ENCODE data around the gene DEFB129. TPM values are rescaled to one million over a fixed set of nuclear protein-coding genes. Genes with fewer than 3 reads are reported as not detected.
A peak's percentile ranks its signal among the peaks of the same experiment; 100 is the strongest.
"Not testable (repeated sequence)": the region's sequence is repeated elsewhere in the genome, so short reads cannot be mapped to it uniquely, and the experiment has no call there.

DEFB129 gene, protein sequence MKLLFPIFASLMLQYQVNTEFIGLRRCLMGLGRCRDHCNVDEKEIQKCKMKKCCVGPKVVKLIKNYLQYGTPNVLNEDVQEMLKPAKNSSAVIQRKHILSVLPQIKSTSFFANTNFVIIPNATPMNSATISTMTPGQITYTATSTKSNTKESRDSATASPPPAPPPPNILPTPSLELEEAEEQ
- not detected in 2 replicates for total RNA-seq

DNA sequence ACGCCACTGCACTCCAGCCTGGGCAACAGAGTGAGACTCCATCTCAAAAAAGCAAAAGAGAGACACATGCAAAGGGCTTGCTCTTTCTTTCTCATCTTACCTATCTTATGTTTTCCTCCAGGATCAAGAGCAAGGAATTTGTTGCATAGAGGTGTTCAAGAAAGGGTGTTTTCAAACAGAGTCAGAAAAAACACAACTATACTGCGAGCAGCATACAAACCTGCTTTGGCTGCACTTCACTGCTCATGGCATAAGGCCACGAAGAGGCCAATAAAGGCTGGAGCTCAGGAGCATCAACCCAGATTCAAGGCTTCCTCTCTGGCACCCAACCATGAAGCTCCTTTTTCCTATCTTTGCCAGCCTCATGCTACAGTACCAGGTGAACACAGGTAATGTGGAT lies at the start of gene DEFB129:
Gene DEFB129, plus strand, starts transcription at position 301 of the 400 bp plus-strand sequence. Its CDS starts 31 bp downstream, at position 332.
- DNase-seq (ENCODE audit: low read depth, low spot score), result no peak

GRCh38 chr20:184288-184687 lies 42.8 kb upstream of the DEFB129 start:
- no peak for DNase-seq (ENCODE audit: low read depth, low spot score)

GRCh38 chr20:187733-188132 lies 39.3 kb upstream of the DEFB129 start:
- no peak for DNase-seq (ENCODE audit: low read depth, low spot score)

GRCh38 chr20:189611-190010 lies 37.4 kb upstream of the DEFB129 start, which contains the start of gene DEFB128:
Gene DEFB128 (minus strand): TSS chr20:189711. CDS start chr20:189623, 88 bp downstream.
- no peak for DNase-seq (ENCODE audit: low read depth, low spot score)

- no peak for DNase-seq (ENCODE audit: low read depth, low spot score)
Measured at GRCh38 chr20:198225-198624, 28.8 kb upstream of the DEFB129 start.

DNA sequence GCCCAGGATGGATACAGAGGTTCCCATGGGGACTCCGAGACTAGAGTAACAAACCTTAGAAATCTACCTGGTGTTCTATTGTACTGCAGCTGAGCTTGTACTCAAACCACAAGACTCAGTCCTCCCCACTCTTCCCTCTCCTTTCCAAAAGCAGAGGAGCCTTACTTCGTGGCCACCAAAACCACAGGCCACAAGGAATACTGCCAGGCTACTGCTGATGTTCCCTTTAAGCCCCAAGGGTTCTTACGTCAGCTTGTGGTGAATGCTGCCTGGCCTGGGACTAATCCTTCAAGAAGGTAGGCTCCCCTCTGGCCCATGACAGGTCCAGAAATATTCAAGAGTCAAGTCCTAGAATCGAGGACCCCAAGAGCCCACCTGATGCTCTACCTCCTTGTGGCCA lies 27.1 kb upstream of the DEFB129 start:
- no peak for DNase-seq (ENCODE audit: low read depth, low spot score)

DNA sequence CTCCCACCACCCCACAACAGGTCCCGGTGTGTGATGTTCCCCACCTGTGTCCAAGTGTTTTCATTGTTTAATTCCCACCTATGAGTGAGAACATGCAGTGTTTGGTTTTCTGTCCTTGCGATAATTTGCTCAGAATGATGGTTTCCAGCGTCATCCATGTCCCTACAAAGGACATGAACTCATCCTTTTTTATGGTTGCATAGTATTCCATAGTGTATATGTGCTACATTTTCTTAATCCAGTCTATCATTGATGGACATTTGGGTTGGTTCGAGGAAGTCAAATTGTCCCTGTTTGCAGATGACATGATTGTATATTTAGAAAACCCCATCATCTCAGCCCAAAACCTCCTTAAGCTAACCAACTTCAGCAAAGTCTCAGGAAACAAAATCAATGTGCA lies 23.4 kb upstream of the DEFB129 start:
- DNase-seq (ENCODE audit: low read depth, low spot score), result not testable (repeated sequence)

DNA sequence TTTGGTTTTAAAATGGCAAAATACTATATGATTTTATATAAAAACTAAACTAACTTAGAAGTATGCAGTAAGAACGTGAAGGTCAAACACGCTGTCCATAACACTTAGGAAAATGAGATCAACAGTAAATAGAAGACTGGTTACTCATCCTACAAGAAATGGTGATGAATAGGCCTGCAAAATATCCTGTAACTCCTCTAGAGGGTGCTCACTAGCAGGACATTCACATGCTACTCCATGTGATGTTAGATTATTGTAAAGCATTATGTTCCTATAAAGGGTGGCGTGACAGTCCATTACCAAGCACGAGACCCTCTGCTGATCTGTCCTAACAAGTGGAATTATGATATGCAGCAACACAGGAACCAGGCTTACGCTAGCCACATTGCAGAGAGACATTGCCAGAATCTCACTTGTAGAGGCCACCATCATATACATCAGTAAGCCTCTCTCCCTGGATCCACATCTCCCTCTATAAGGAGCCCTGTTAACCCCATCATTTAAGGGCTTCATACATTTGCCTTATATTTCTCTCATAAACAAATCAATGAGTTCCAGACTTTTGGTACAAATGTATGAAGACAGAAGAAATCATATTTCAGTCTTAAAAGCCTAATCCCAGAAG lies 18.0 kb upstream of the DEFB129 start:
- DNase-seq (ENCODE audit: low read depth, low spot score), result peak; percentile 35

GRCh38 chr20:210809-211502 lies 16.1 kb upstream of the DEFB129 start:
- no peak for DNase-seq (ENCODE audit: low read depth, low spot score)

DNA sequence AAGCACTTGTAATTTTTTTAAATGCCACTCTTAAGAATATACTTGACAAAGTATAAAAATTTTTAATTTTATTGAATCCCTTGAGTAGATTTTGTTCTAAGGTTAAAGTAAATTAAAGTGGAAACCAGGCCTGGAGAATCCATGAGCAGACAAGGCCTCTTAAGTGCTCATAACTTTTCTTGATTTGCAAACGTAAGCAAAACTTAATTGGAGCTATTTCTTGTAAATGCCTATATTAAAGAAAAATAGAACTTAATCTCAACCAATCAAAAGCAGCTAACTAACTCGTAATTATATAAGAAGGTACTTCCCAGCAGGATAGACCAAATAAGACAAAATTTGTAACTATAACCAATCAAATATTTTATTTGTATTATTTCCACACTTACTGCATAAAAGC lies 12.7 kb upstream of the DEFB129 start:
- DNase-seq (ENCODE audit: low read depth, low spot score), result no peak

DNA sequence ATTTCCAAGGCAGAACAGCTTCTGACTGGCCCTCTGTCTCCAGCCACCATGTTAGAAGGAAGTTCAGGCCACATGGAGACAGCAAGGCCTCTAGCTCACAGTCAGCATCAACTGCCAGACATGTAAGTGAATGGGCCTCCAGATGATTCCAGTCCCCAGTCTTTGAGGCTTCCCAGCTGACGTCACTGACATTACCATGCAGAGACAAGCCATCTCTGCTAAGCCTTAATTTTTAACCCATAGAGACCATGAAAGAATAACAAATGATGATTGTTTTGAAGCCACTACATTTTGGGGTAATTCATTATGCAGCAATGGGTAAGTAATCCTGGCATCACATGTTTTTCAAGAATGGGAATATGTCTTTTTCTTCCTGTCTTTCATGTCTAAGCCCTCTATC lies 11.3 kb upstream of the DEFB129 start:
- DNase-seq (ENCODE audit: low read depth, low spot score), result no peak

DNA sequence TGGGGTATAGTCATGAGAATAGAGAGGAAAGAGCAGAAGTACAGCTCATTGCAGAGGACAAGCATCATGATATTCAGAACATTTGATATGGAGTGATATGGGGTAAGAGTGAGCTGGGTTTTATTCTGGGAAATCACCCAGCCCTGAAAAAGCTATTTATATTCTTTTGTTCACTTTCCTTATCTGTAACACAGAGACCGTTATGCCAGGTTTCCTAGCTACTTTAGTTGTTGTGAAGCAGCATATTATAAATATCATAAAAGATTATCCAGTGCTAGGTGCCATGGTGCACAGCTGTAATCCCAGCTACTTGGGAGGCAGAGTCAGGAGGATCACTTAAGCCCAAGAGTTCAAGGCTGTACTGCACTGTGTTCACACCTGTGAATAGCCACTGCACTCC lies 9.8 kb upstream of the DEFB129 start:
- DNase-seq (ENCODE audit: low read depth, low spot score), result no peak

DNA sequence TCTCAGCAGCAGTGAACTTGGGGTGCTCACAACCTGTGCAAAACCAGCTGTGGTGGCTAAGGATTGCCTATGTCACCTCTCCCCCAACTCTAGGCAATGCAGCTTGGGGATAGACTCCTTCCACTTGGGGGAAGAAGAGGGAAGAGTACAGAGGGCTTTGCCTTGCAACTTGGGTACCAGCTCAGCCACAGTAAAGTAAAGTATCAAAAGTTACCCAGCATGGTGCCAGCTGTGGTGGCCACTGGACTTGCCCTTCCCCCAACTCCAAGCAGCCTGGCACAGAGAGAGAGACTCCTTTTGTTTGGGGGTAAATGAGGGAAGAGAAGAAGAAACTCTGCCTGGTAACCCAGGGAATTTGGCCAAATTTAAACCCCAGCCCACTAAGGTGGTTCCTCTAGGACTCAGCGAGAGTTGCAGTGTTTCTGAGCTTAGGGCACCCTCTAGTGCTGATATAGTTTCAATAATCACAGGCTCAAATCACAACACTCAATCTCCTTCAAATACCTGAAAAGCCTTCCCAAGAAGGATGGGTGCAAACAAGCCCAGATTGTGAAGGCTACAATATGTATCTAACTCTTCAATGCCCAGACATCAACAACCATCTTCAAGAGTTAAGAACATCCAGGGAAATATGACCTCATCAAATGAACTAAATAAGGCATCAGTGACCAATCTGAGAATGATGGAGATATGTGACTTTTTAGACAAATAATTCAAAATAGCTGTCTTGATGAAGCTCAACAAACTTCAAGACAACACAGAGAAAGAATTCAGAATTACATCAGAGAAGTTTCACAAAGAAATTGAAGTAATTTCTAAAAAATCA lies 7.6 kb upstream of the DEFB129 start:
- DNase-seq (ENCODE audit: low read depth, low spot score), result no peak

GRCh38 chr20:221258-221830 lies 5.7 kb upstream of the DEFB129 start:
- no peak for DNase-seq (ENCODE audit: low read depth, low spot score)

DNA sequence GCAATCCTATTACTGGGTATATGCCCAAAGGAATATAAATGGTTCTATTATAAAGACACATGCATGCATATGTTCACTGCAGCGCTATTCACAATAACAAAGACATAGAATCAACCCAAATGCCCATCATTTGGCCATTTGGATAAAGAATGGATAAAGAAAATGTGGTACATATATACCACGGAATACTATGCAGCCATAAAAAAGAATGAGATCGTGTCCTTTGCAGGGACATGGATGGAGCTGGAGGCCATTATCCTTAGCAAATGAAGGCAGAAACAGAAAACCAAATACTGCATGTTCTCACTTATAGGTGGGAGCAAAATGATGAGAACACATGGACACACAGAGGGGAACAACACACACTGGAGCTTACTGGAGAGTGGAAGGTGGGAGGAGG lies 1.2 kb upstream of the DEFB129 start:
- not testable (repeated sequence) for DNase-seq (ENCODE audit: low read depth, low spot score)

DNA sequence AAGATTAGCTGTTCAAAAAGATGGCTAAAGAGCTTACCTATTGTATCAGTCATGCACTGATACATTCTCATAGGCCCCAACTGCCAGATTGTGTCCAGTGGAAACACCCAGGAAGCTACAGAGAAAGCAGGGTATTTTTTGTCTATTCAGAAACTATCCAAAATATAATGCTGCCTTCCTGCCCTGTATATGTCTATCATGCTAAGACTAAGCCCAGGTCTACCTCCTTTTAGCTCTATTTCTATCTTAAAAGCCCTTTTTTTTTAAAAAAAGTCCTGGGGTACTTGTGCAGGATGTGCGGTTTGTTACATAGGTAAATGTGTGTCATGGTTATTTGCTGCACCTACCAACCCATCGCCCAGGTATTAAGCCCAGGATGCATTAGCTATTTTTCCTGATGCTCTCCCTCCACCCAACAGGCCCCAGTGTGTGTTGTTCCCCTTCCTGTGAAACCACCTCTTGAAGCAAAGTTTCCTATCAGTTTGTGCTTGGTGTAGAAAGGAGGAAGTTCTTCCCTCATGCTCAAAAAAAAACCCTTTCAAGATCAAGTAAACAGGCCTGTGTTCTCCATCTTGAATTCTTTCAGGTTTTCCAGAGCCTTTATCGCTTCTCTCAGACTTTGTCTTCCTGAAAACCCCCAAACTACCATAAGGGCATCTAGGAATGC lies 514 bp downstream of the DEFB129 start:
- no peak for DNase-seq (ENCODE audit: low read depth, low spot score)

DNA sequence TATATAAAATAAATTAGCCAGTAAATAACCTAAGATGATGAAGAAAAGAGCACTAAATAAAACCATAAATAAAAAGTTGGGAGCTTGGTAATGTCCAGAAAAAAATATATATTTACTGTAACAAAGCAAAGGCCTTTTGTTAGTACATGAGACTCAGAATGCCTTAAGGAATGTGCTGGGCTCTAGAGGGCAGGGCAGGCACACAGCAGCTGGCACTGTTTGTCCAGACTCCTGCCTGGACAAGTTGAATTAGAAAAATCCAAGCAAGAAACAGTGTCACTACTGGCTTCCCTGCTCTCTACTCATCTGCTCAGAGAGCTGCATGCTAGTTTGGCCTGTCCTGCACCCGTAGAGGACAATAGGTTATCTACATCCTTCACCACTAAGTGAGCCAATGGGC lies 8.8 kb downstream of the DEFB129 start:
- DNase-seq (ENCODE audit: low read depth, low spot score), result no peak

DNA sequence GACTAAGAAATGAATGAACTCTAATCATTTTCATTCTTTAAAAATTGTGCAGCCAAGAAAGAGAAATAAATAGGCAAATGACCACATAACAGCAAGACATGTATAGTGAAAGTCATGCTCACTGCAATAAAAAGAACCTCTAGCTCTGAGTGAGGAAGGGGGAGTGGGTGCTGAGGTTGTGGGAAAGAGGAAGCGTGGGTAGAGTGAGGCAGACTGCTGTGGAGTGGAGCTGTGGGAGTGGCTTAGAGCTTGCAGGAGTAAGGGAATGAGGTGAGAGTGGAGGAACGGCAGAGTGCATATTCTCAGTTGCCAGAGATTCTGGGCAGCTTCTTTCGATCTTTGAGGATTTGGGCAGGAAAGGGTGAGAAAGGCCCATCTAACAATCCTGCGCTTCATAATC lies 10.4 kb downstream of the DEFB129 start:
- no peak for DNase-seq (ENCODE audit: low read depth, low spot score)

DNA sequence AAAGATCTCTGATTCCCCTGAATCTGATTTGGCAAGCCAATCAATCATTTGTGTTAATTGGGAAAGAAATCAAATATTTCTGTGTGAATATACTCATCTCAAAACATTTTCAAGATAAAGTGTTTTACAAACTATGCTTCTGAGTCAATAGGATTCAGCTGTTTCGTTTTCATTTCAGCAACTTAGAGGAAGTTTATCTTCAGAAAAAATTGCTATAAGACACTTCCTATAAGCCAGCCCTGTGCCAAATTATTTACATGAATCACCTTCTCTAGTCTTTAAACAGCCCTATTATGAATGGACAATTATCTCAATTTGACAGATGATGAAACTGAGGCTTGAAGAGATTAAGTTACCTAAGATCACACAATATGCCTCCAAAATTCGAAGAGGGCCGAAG lies 10.9 kb downstream of the DEFB129 start:
- DNase-seq (ENCODE audit: low read depth, low spot score), result no peak

GRCh38 chr20:242905-243304 lies 15.8 kb downstream of the DEFB129 start:
- DNase-seq (ENCODE audit: low read depth, low spot score), result no peak

- no peak for DNase-seq (ENCODE audit: low read depth, low spot score)
Measured at GRCh38 chr20:251354-251753, 24.3 kb downstream of the DEFB129 start.
